EL (cell line): ENCODE data around the gene MRAP.

Experiments
- DNase-seq: peaks from one replicate; pipeline ENCODE4 v3.0.0-alpha.2; 2016

MRAP gene

DNA sequence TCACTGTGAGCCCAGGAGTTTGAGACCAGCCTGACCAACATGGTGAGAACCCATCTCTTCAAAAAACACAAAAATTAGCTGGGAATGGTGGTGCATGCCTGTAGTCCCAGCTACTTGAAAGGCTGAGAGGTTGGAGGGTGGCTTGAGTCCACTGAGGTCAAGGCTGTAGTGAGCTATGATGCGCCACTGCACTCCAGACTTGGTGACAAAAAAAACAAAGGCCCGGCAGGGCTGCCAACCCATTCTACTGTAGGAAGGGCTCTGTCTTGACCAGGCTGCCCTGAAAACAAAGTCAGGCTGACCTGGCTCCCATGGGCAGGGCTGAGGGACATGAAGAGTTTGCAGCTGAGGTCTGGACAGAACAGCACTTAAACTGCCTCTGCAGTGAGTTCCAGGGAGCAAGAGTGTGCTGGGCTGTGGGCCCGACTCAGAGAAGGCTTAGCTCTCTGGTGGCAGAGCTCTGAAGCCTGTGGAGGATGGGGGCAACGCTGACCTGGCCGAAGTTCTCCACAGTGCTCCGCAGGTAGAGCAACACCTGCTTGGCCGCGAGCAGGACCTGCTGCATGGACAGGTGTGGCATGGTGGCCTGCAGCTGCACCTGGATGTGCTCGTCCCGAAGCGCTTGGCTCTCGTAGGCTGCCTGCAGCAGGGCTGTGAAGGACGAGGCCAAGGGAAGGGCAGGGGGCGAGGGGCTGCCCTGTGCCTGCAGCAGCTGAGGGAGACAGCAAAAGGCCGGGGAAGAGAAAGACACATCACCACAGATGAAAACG lies 51.7 kb downstream of the MRAP start:
- no peak for DNase-seq

DNA sequence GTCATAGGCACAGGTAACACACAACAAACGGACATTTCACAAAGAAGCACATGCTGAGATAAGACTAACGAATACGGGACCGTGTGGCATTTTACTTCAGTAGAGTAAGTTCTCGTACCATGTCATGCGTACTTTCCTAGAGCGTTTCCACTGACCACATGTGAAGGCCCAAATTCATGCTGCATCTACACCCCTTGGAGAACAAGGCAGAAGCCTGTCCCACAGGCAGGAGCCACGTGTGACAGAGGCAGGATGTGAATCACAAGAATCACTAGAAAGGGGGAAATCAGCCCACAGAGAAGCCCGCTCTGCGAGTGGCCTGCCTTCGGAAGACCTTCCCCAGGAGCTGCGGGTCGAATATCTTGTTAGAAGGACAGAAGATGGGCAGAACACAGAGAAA lies 52.3 kb downstream of the MRAP start:
- no peak for DNase-seq

DNA sequence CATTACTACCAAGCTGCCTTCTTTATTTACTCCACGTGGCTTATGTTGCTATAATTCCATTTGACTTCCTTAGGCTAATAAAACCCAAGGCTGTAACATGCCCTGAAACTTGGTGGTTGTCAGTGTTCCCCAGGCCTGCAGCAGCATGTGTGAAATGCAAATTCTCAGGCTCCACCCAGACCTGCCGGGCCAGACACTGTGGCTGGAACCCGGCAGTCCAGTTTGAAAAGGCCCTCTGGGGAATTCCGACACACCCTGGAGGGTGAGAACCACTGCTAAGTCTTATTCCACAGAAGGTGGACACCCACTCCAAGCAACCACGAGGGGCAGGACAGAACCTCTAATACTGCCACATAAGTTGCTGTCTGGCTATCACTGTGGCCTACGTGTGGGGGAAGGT lies 52.8 kb downstream of the MRAP start:
- DNase-seq = no peak

DNA sequence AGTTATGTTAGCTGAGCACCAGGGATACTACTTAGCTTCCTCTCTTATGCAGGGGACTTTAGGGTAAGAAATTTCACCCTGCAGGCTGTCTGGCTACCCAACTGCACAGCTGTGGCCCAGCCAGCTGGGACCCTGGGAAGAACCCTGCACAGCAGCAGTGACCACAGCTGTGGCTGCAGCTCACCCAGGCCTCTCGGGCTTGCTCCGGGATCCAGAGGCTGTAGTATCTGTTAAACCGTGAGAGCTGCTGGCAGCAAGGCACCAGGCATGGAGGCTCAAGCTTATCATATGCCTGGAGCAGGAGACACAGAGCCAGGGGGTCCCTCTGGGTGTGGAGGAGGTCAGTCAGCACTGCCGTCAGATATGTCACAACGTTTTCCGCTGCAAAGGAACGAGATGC lies 53.9 kb downstream of the MRAP start:
- no peak for DNase-seq

DNA sequence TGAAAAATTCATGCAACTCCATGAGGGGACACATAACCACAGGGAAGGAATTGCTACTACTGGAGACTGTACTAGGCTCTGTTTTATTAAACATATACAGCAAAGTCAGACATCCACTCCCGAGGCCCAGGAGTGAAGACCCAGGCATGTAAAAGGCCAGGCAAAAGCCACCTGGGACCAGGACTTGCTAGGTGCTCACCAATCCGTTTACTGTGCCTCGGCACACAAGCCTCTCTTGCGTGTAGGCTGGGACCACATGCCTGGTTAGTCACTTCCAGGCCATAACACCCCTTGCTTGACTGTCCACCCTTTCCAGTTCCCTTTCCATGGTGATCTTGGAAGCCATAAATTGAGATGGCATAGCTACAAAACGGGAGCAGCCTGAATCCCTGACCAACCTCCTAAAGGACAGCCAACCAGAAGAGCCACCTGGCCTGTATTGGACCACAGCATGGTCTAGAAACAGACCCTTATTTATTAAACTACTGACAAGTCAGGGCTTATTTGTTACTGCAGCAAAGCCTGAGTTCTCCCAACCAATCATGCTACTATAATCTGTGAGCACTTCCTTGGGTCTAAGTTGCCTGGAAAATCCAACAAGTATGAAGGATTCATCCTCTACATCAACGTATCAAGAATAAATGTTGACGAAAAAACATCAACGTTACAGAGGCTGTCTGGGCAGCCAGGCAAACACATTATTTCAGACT lies 54.5 kb downstream of the MRAP start:
- DNase-seq = no peak

DNA sequence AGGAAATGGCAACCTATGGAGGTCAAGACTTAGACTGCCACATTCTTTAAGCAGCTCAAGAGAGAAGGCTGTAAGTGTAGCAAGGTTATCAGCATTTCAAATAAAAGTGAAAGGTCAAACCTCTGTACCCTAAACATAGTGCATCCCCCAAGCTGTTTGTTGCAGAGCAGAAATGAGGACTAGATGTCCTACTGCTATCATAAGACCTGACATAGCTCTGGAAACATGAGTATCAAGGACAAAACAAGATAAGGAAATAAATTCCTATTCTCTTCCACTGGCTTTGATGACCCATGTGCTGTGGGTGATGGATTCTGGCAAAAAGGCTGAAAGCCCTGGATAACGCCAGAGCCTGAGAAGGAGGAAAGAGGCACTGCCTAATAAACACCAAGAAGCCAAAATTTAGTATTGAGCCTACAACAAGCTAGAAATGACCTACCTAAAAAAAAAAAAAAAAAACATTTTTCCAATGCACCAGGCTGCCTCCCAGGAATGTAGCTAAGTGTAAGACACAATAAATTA lies 58.3 kb downstream of the MRAP start:
- DNase-seq = no peak

DNA sequence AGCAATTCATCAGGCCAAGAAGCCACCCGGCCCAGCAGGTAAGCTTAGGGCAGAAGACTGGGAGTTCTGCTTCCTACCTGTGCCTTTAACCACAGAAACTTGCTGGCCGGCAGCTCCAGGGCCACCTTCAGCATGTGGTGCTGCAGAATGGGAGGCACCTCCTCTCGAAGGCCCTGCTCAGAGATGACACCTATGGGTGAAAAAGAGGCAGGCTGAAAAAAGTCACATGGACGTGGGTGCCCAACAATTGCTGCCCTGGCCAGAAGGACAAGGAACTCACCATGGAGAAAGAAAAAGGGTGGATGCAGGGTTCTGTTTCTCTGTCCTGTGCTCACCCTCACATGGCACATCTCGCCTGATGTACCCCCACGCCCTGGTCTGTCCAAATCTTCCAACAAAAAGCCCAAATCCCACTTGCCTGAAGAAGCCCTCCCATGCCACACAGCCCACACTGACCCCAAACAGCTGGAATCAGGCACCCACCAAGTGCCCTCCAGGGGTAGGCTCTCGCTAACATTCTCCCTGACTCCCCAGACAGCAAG lies 61.1 kb downstream of the MRAP start:
- DNase-seq = no peak

DNA sequence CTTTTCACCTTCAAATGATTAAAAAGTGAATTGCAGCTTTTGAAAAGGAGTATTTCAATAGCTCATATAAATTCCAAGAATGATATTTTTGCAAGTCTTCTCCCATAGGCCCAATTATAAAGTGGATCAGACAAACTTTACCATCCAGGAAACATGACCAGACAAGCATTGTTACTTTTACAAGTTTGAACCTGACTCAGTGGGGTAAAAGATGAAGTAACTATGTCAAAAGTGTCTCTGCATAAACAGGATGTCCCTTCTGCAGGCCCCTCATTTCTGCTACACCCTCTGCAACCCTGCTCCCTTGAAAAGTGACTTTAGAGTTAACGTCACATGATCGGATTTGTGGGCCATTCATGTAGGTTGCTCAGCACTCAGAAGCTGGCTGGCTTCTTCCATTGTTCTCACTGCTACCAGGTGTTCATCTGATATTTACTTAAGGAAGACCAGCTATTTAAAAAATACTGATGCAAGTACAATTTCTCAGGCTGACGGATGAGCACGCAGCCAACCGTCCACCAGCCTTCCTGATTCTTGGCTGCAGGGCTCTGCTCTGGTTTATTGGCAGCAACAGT lies 61.8 kb downstream of the MRAP start:
- DNase-seq = no peak
